HK-2 (cell line): Measurements from ENCODE around the gene CORO2B.
A peak's percentile ranks its signal among the peaks of the same experiment; 100 is the strongest.
"Not testable (repeated sequence)": the region's sequence is repeated elsewhere in the genome, so short reads cannot be mapped to it uniquely, and the experiment has no call there.

Source experiments
- DNase-seq: peaks from one replicate; pipeline ENCODE4 v3.0.0-alpha.2; 2018; ENCODE audit not compliant: unreplicated experiment

Gene CORO2B

DNA sequence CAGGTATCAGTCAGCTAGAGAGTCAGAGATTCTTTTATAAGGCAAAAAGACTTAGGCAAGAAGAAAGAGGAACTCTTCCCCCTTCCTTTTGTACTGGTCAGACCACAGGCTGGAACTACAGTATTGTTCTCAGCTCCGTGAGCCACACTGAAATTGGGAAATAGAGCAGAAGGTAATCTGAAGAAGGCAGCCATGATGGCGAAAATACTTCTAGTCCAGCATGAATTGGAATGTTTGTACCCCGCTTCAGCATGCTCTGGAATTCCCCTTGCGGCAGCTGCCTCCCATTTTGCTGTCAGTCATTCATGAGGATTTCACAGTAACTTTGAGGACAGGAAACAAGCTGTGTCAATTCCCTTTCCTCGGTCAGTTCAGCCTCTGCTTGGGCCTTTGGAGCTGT lies 96.2 kb downstream of the CORO2B start:
- DNase-seq, result peak; percentile 5

DNA sequence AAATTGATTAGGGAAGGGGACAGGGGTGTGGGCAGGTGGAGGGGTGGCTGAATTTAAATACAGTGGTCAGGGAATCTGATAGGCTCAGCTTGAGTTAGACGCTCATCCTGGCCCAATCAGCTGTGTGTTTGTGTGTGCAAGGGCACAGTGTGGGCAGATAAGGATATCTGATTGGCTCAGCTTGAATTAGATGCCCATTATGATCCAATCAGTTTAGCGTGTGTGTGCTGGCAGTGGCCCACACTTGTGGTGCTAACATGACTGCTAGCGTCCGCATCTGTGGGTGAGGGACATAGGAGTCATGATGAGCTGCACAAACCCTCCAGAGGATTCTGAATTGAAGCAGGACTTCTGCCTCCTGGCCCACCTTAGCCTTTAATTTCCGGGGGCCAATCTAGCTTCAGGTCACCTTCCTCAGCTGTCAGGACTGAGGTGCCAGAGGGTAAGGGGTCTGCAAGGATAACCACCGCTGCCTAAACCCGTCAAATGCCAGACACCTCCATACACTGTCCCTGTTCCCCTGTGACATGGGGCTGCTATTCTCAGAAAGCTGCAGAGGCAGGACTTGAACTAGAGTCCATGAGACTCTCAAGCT lies 97.3 kb downstream of the CORO2B start:
- no peak for DNase-seq

DNA sequence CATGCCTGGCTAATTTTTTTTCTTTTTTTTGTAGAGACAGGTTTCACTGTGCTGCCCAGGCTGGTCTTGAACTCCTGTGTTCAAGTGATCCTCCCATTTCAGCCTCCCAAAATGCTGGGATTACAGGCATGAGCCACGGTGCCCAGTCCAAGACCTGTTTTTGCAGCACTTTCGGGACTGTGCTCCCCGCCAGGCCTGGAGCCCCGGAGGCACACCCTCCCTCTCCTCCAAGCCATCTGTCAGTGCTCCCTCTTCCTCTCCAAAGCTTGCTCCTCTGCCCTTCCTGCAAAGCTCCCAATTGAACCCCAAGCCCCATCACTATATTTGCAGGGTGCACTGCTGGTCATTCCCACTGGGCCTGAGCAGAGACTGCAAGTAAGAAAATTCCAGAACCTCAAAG lies 98.1 kb downstream of the CORO2B start:
- no peak for DNase-seq

DNA sequence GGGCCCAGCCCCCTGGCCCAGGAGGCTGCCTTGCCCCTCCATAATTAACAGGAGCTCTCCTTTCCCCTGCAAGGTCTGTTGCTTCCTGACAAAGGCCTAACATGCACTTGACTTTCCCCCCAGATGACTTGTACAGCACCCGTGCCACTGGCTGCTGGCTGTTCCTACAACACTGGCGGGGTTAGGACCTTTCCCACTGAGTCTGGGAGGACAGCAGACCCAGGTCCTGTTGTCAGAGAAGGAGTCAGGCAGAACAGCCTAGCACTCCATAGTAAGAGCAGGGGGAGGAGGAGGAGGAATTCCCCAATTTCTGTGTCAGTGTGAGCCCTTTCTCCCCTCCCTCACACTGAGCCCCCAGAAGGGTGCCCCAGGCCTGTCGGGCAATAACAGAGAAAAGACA lies 99.2 kb downstream of the CORO2B start:
- DNase-seq, result no peak

DNA sequence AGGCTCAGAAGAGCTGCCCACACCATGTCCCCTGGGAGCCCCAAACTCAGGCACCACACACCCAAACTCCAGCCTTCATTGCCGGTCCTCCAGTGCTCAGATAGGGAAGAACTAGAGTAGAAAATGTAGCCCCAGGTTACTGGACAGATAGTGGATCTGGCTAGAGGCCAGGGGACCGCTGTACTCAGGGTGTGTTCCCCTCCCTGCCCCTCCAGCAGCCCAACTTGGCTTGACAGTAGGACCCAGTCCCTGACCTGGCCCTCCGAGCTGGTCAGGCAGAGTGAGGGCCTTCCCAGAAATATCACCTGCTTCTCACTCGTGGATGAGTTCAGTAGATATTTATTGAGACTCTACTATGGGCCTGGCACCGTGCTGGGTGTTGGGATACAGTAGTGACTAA lies 100.0 kb downstream of the CORO2B start:
- DNase-seq, result no peak

DNA sequence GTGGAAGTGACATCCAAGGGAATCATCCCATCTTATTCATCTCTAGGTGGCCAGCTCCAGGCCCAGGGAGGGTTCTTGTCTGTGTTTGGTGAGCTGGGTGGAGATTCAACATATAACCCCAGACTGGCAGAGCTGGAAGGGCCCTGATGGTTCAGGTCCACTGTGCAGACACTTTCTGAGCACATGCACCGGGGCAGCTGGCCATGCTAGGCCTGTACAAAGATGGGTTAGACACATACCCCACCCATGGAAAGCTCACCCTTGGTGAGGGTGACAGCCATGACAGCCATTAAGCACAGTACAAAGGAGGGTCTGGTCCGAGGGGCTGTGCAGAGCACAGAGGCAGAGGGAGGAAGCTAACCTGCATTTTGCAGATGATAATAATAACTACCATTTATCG lies 100.4 kb downstream of the CORO2B start:
- DNase-seq, result no peak

DNA sequence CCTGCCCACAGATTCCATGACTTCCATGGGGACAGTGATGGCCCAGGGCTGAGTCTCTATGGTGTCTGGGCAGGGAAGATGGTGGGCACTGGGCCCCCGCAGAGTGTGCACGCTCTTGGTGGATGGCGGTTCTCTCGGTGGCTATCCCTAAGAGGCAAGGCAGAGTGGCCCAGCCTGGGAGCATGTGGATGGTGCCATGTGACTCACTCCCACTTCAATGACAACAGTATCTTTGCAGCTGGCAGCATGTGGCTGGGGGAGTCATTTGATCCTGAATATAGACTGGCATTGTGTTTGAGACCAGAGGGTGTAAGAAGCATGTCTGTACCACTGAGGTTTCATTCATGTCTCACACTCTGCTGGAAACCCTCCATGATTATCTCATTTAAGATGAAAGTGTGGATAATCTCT lies 101.2 kb downstream of the CORO2B start:
- DNase-seq, result no peak

DNA sequence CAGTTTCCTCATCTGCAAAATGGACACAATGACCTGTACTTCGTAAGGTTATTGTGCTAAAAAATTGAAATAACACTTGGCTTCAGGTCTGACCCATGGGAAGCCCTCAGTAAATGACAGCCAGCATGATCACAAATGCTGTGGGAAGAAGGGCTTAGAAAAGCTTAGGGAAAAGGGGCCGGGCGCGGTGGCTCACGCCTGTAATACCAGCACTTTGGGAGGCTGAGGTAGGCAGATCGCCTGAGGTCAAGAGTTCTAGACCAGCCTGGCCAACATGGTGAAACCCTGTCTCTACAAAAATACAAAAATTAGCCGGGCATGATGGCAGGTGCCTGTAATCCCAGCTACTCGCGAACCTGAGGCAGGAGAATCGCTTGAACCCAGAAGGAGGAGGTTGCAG lies 102.0 kb downstream of the CORO2B start:
- DNase-seq, result not testable (repeated sequence)

DNA sequence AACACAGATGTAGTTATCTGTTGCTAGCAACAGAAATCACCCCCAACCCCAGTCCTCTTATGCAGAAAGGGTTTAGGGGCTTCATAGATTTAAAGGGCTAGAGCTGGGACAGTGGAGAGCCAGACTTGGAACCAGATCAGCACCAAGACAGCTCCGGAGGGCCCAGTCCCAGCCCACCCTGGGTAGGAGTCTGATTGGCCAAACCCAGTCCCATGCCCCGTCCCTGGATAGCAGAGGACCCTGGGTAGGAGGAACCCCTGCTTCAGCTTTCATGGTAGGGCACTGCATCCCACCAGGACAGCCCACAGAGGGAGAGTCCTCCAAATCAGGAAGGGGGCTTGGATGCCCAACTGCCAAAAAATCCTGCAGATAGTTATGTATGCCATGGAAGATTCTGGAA lies 103.0 kb downstream of the CORO2B start:
- DNase-seq, result no peak

DNA sequence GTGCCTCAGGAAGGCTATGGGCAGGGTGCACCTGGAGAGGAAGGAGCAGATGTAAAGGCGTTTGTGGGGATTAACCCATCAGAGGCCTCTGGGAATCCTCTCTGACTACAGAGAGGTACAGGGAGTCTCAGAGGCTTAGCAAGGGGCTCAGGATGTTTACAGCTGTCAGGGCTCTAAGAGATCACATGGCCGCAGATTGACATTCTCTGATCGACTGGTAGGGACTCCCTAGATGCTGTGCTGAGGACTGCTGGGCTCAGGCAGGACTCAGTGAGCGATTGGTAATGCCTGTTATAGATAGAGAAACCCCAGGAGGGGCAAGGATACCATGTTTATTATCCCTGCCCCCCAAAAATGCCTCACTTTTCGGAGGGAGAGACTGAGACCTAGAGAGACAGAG lies 103.5 kb downstream of the CORO2B start:
- no peak for DNase-seq

DNA sequence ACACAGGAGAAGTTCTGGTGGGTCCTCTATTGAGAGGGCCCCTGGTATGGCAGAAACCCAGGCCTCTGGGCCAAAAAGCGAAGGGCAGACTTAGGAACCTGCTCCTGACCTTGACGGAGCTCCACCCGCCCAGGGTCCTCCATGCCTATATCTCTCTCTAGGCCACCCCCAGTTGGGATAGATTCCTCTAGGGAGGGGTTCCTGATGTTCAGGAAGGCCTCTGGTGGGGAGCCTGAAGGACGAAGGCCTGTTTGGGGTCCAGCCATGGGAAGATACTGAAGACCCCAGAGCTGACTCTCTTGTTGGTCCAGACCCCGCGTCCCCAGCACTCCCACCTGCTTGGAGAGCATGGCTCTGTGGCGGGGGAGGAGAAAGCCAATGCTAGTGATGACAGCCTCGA lies 104.2 kb downstream of the CORO2B start:
- no peak for DNase-seq

DNA sequence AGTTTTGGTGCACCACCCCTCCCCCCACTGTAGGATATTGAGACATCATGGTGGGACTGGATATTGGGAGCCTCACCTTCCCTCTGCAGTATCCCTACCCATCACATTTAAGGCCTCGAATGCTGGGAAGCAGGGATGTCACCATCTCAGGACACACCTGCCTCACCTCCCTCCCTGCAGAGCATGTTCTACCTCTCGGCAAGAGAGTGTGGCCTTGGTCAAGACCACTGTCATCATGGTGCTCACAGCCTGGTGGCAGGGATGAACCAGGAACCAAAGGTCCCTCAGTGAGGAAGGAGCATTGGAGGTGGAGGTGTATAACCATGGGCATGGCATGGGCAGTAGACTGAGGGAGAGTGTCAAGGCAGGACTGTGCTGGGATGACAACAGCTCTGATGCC lies 104.8 kb downstream of the CORO2B start:
- no peak for DNase-seq

DNA sequence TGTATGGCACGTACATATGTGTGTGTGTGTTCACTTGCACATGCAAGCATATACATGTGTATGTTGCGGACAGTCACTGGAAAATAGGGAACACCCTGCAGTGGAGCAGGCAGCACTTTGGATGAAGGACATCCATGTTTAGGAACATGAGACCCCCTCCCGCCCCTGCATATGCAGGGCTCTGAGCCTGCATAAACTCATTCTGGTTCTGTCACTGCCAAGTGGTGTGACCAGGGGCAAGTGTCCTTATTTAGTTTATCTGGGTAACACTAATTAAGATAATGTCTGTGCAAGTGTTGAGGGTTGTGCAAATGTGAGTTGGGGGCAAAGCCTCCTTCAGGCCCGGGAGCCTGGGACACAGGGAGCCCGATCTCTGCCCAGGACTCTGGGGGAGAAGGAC lies 105.7 kb downstream of the CORO2B start:
- no peak for DNase-seq

DNA sequence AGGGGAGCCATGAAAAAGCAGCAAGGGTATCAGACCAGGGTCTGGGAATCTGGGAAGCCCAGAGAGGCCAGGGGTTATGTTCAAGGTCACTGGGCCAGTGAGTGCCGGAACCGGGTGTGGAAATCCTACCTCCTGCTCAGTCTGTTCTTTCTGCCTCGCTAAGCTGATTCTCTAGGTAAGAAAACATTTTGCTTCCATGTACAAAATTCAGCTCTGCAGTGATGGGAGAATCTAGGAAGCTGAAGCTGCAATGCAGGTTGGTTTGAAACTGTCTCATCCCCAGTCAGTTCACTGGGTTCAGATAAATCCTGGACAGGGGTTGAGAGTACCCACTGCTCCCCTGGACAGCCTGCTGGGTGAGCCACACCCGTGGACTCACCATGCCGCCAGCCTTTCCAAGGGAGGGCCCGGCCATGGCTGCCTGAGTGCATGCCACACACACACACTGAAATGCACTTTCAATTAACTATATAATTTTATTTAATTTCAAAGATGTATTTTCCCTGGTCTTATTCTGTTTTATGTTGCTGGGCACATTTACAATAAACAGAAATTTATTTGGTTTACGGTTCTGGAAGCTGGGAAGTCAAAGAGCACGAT lies 108.4 kb downstream of the CORO2B start:
- DNase-seq, result no peak

DNA sequence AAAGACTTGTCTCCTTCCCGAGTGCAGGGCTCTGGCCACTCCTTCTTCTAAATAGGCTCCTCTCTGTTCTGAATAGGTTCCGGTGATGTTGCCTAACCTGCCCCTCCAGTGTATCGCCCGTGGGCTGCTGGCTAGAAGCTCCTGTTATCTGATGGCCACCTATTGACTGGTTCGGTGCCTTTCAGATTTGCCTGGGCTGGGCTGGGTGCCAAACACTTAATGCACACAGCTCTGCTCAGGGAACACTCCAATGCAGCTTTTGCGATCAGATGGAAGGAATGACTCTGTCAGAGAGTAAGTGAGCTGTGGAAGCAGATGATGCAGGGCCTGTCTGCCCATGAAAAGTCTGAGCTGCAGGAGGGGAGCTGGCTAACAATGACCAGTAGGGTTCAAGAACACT lies 112.9 kb downstream of the CORO2B start:
- DNase-seq, result no peak

DNA sequence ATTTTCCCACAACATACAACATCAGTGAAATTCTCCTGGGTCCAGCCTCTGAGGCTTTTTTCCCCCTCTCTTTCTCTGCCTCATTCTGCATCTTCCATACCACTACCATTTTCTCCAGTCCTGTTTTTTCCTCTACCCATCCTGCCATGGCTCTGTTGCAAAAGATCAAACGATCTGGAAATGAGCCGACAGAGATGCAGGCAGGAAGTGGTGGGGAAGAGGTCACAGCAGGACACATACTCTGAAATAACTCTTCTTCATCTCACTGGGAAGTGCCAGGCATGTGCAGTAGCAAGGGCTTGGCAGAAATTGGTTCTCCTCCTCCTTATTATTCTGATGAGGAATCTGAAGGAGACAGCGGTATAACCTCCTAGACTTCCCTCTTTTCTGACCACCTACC lies 114.3 kb downstream of the CORO2B start:
- no peak for DNase-seq

DNA sequence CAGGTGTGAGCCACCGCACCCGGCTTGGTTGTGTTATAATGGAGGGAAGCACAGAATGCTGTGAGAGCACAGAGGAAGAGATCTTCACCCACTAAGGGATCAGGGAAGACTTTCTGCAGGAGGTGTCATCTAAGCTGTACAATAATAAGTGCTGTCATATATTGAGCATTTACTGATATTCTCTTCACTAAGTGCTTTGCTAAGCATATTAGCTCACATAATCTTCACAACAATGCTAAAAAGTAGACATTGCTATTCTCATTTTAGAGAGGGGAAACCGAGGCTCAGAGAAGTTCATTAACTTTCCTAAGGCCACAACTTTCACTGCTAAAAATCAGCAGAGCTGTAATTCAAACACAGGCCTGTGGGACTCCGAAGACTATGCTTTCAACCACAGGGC lies 115.3 kb downstream of the CORO2B start:
- no peak for DNase-seq

DNA sequence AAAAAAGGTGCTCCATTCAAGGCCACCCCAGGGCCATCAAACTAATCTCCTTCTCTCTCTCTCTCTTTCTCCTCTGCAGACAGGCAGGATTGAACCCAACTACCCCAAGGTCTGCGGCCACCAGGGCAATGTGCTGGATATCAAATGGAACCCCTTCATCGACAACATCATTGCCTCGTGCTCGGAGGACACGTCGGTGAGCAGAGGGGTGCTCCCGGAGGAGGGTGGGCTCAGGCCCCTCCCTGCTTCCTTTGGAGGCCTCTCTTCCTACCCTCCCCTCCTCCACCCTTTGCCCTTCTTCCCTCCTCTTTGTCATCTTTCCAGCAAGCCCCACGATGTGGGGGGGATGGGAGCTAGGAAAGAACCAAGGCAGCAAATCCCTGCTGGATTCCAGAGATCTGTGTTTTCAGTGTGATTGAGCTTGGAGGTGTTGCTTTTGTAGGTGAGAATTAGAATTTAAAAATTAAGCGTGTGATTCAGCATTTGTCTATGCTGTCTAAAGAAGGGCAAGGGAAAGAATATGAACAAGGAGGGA lies 116.3 kb downstream of the CORO2B start:
- no peak for DNase-seq

DNA sequence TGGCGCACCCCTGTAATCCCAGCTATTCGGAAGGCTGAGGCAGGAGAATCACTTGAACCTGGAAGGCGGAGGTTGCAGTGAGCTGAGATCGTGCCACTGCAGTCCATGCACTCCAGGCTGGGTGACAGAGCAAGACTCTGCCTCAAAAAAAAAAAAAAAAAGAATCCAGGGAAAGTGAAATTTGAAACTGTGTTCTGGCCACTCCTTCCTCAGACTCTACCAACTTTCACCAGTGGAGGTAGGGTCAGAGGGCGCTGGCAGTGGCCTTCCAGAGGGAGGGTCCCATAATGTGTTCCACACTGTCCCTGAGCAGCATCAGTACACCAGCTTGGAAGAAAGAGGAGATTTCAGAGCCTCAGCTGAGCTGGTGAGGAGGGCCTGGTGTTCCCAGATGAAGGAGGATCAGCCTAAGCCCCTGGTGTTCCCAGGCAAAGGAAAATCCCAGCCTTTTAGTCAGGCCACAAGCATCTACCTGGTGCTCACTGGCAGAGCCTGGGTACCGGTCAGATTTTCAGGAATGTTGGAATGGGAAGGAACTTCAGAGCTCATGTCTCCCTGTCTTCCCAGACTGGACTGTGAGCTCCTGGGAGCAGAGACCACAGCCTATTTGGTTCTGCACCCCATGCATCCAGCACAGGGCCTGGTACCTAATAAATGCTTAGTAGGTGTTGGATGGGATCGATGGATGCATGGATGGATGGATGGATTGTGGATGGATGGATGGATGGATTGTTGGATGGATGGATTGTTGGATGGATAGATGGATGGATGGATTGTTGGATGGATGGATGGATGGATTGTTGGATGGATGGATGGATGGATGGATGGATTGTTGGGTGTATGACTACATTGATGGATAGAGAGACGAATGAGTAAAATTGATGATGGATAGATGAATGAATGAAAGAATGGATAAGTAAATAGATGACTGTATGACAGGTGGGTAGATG lies 117.9 kb downstream of the CORO2B start:
- no peak for DNase-seq

DNA sequence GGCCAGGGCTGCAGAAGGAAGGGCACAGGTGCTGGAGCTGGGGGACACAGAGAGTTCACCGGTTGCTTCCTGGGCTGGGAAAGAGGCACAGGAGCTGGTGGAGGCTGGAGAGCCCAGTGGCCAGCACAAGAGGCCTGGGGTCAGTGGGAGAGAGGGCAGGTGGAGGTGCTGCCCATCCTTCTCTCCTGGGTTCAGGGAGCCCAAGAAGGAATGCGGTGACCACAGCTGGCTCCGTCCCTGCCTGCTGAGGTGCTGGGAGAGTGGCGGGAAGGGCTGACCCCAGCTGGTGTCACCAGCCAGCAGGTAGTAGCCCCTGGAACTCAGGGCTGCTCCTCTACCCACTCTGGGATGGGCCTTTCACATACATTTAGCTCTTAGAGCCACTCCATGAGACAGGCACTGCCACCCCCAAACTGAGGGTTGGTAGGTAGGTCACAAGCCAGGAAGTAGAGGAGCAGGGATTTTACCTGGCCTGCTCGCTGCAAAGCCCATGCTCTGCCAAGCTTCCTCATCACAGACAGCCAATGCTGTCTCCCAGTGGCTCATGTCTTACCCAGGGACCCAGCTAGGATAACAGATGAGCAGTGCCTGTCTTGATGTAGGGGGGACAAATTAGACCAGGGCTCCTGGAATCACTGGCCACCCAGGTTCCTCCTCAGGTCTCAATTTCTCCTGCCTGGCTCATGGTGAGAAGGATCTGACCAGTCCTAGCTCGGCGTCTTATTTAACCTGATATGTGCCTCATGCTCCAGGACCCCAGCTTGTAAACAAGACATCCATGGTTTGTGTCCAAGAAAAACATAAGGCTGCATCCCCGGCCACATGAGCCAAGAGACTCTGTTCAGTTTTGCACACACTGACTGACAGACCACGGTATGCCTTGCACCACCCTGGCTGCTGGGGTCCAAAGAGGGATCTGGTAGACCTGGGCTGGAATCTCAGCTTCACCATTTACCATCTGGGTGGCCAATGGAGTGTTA lies 119.2 kb downstream of the CORO2B start:
- DNase-seq, result no peak

DNA sequence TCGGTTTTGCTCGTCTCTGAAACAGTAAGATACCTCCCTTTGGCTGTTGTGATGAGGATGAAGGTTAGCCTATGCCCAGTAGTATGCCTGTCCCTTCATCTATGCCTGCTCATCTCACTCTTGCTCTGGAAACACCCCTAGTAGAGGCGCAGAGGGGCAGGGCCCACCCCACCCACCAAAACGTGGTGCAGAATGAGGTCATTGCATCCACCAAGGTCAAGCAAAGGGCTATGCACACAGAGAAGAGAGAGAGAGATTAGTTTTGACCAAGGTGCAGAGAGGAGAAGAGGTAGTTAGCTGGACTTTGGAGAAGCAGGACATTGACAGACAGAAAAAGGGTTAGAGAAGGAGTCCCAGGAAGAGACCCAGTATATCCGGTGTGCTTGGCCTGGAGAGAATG lies 119.9 kb downstream of the CORO2B start:
- no peak for DNase-seq
